ENCODE results near the gene TMEM240.
"Not testable (repeated sequence)": the region's sequence is repeated elsewhere in the genome, so short reads cannot be mapped to it uniquely, and the experiment has no call there.

Gene TMEM240

GRCh38 chr1:1561801-1562470 lies 21.5 kb upstream of the TMEM240 start:
- no peak overlapping the region for H3K9ac ChIP-seq (ENCODE audit: insufficient read length)
- DNase-seq (ENCODE audit: low read depth, low spot score), result no peak
- no peak overlapping the region for H3K4me3 ChIP-seq
- H3K9me3 ChIP-seq (ENCODE audit: low read depth, low read length), result no peaks in the 10 kb centered on the region
- TF ChIP-seq EZH2 (IDR thresholded peaks at IDR 0.05) (no peak), FOXP2 (optimal IDR thresholded peaks at IDR 0.05; ENCODE audit: control extremely low read depth, extremely low read length, insufficient read depth) (no peak), POLR2AphosphoS5 (IDR thresholded peaks at IDR 0.05; ENCODE audit: borderline replicate concordance, low read depth, low read length) (no peak)
- H3K27ac ChIP-seq, result no peak overlapping the region
- peaks cover 47% of the 10 kb centered on the region for H3K36me3 ChIP-seq (ENCODE audit: insufficient read depth, low read length)

DNA sequence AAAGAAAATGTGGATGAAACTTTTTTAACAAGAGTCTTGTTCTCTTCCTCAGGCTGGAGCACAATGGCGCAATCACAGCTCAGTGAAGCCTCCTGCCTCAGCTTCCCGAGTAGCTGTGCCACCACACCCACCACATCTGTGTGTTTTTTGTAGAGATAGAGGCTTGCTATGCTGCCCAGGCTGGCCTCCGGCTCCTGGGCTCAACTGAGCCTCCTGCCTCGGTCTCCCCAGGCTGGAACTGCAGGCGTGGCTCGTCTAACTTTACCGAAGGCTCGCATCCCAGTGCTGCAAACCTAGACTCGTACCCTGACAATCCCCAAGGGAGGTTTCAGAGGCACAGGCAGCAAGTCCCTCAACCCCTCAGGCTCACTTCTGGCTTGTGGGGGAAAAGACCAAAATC lies 19.8 kb upstream of the TMEM240 start:
- no peak overlapping the region for H3K27ac ChIP-seq
- no peak overlapping the region for H3K9ac ChIP-seq (ENCODE audit: insufficient read length)
- H3K4me3 ChIP-seq, result no peak overlapping the region
- TF ChIP-seq FOXP2 (optimal IDR thresholded peaks at IDR 0.05; ENCODE audit: control extremely low read depth, extremely low read length, insufficient read depth) (no peak), POLR2AphosphoS5 (IDR thresholded peaks at IDR 0.05; ENCODE audit: borderline replicate concordance, low read depth, low read length) (no peak), EZH2 (IDR thresholded peaks at IDR 0.05) (no peak)
- H3K36me3 ChIP-seq (ENCODE audit: insufficient read depth, low read length), result peaks cover 35% of the 10 kb centered on the region
- no peak for DNase-seq (ENCODE audit: low read depth, low spot score)
- H3K9me3 ChIP-seq (ENCODE audit: low read depth, low read length), result no peaks in the 10 kb centered on the region

DNA sequence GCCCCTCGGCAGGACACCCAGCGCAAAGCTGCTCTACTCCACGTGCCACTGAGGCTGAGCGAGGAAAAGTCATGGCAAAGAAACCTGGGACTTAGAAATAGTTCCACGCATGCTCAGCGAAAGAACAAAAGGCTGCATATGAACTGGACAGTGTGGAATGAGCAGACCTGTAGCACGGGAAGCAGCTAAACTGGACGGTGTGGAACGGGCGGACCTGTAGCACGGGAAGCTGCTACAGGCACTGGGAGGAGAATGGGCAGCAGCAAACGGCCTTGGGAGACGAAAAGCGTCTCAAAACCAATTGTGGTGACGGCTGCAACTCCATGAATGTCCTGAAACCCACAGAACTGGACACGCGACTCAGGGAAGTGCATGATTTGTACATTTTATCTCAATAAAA lies 18.6 kb upstream of the TMEM240 start:
- peak overlapping the region; percentile 7; the same call in 1 of the 2 replicates for H3K27ac ChIP-seq
- no peak overlapping the region for H3K9ac ChIP-seq (ENCODE audit: insufficient read length)
- no peak for DNase-seq (ENCODE audit: low read depth, low spot score)
- TF ChIP-seq EZH2 (IDR thresholded peaks at IDR 0.05) (no peak), POLR2AphosphoS5 (IDR thresholded peaks at IDR 0.05; ENCODE audit: borderline replicate concordance, low read depth, low read length) (no peak), FOXP2 (optimal IDR thresholded peaks at IDR 0.05; ENCODE audit: control extremely low read depth, extremely low read length, insufficient read depth) (no peak)
- no peak overlapping the region for H3K4me3 ChIP-seq
- peaks cover 26% of the 10 kb centered on the region for H3K36me3 ChIP-seq (ENCODE audit: insufficient read depth, low read length)
- no peaks in the 10 kb centered on the region for H3K9me3 ChIP-seq (ENCODE audit: low read depth, low read length)

- H3K36me3 ChIP-seq (ENCODE audit: insufficient read depth, low read length), result peaks cover 21% of the 10 kb centered on the region
- H3K4me3 ChIP-seq, result no peak overlapping the region
- peak overlapping the region; percentile 7 for H3K27ac ChIP-seq
- no peak for DNase-seq (ENCODE audit: low read depth, low spot score)
- H3K9me3 ChIP-seq (ENCODE audit: low read depth, low read length), result no peaks in the 10 kb centered on the region
- no peak overlapping the region for H3K9ac ChIP-seq (ENCODE audit: insufficient read length)
- TF ChIP-seq EZH2 (IDR thresholded peaks at IDR 0.05) (no peak), POLR2AphosphoS5 (IDR thresholded peaks at IDR 0.05; ENCODE audit: borderline replicate concordance, low read depth, low read length) (no peak), FOXP2 (optimal IDR thresholded peaks at IDR 0.05; ENCODE audit: control extremely low read depth, extremely low read length, insufficient read depth) (no peak)
Observed at GRCh38 chr1:1558591-1558990, 18.2 kb upstream of the TMEM240 start.

DNA sequence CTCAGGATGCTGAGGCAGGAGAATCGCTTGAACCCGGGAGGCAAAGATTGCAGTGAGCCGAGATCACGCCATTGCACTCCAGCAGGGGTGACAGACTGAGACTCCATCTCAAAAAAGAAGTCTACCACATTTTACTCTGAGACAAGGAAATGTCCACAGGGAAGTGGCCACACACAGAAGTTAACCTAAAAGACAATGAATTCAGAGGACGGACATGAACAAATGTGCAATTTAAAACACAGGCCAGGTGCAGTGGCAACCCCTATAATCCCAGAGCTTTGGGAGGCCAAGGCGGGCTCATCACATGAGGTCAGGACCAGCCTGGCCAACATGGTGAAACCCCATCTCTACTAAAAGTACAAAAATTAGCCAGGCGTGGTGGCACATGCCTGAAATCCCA lies 17.3 kb upstream of the TMEM240 start:
- DNase-seq (ENCODE audit: low read depth, low spot score), result not testable (repeated sequence)
- H3K36me3 ChIP-seq (ENCODE audit: insufficient read depth, low read length), result peaks cover 15% of the 10 kb centered on the region; the same call in 1 of the 2 replicates

GRCh38 chr1:1556961-1557360 lies 16.5 kb upstream of the TMEM240 start:
- H3K9me3 ChIP-seq (ENCODE audit: low read depth, low read length); DNase-seq (ENCODE audit: low read depth, low spot score); H3K4me3 ChIP-seq; H3K27ac ChIP-seq; H3K36me3 ChIP-seq (ENCODE audit: insufficient read depth, low read length); H3K9ac ChIP-seq (ENCODE audit: insufficient read length): not testable (repeated sequence)

More for the DNA sequence above, 17.3 kb upstream of the TMEM240 start:
- not testable (repeated sequence) for H3K27ac ChIP-seq; H3K9ac ChIP-seq (ENCODE audit: insufficient read length); H3K4me3 ChIP-seq; H3K9me3 ChIP-seq (ENCODE audit: low read depth, low read length)

DNA sequence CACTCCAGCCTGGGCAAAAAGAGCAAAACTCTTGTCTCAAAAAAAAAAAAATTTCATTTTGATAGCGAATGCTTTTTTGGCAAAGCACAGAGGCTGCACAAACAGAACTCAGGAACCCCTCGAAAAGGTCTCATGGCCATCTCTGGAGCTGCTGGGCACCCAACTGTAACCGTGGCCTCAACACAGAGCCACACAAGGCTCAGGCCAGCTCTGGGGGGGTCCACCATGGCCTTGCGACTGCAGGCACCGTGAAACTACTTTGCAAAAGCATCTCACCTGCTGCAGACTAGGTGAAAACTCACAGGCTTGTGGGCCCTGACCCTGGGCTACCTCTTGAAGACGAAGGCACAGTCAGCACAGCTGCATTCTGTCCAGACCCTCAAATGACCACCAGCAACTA lies 16.1 kb upstream of the TMEM240 start:
- Histone ChIP-seq H3K9me3 (ENCODE audit: low read depth, low read length) (no peaks in the 10 kb centered on the region), H3K36me3 (ENCODE audit: insufficient read depth, low read length) (peaks cover 3% of the 10 kb centered on the region; the same call in 1 of the 2 replicates), H3K4me3 (no peak overlapping the region), H3K27ac (no peak overlapping the region), H3K9ac (ENCODE audit: insufficient read length) (no peak overlapping the region)
- no peak for DNase-seq (ENCODE audit: low read depth, low spot score)
- TF ChIP-seq EZH2 (IDR thresholded peaks at IDR 0.05) (no peak), POLR2AphosphoS5 (IDR thresholded peaks at IDR 0.05; ENCODE audit: borderline replicate concordance, low read depth, low read length) (no peak), FOXP2 (optimal IDR thresholded peaks at IDR 0.05; ENCODE audit: control extremely low read depth, extremely low read length, insufficient read depth) (no peak)

DNA sequence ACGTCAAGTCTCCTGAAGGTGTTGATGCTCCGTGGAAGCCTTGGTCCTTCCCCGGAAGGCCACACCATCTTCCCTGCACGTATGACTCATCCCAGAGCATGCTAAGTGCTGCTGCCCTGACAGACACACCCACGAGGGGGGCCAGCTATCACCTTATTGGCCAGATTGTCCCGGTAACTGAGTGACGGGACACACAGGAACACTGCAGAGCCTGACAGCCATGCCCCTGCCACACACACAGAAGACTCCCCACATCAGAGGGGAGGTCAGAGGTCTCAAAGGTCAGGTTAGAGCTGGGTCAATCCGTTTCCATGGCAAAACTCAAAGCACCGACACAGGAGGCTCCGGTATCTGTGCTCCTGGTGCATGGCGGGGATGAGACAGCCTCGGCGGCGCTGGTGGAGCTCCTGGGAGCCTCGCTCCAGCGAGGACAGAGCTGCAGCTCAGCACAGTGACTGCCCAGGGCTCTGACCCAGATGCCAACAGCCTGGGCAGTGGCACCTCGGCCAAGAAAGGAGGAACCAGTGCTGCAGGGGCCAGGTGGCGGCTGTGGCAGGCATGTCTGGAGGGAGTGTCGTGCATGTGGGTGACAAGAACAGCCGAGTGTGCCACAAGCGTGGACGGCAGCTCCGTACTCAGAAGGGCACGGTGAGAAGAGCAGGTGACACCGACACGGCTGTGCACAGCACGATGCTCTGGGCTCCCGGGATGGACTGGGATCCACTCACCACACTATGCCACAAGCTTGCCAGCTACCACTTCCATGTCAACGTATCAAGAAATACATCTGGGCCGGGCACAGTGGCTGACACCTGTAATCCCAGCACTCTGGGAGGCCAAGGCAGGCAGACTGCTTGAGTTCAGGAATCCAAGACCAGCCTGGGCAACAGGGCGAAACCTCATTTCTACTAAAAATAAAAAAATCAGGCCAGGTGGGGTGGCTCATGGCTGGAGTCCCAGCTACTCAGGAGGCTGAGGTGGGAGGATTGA lies 14.8 kb upstream of the TMEM240 start:
- DNase-seq (ENCODE audit: low read depth, low spot score), result no peak
- H3K36me3 ChIP-seq (ENCODE audit: insufficient read depth, low read length), result no peaks in the 10 kb centered on the region
- H3K4me3 ChIP-seq, result no peak overlapping the region
- no peak overlapping the region for H3K27ac ChIP-seq
- no peak overlapping the region for H3K9ac ChIP-seq (ENCODE audit: insufficient read length)
- H3K9me3 ChIP-seq (ENCODE audit: low read depth, low read length), result no peaks in the 10 kb centered on the region
- TF ChIP-seq FOXP2 (optimal IDR thresholded peaks at IDR 0.05; ENCODE audit: control extremely low read depth, extremely low read length, insufficient read depth) (no peak), EZH2 (IDR thresholded peaks at IDR 0.05) (no peak), POLR2AphosphoS5 (IDR thresholded peaks at IDR 0.05; ENCODE audit: borderline replicate concordance, low read depth, low read length) (no peak)

All from SK-N-MC (cell line).